Activated CD4-positive, alpha-beta T cell treated with anti-CD3 and anti-CD28 coated beads for 36 hours (primary cell): ENCODE data around the gene BAK1. TPM values are rescaled to one million over a fixed set of nuclear protein-coding genes. Genes with fewer than 3 reads are reported as not detected.

Experiments used
- ATAC-seq: fragments of 200-7000 bp; cut with Tn5 transposase; one replicate; pipeline ENCODE4 v1.10.0; 2021; ENCODE audit warnings: mild to moderate bottlenecking, moderate library complexity
- CTCF ChIA-PET: fragments of 350-600 bp; sonication (Branson Sonifier 250); formaldehyde crosslinking; loops from one replicate; lab custom pipeline; 2021; ENCODE audit warnings: antibody characterized with exemption; lab: Charles Lee
- POLR2A ChIA-PET: fragments of 350-600 bp; sonication (Branson Sonifier 250); formaldehyde crosslinking; loops from one replicate; lab custom pipeline; 2021; ENCODE audit warnings: antibody characterized with exemption, inconsistent platforms; lab: Charles Lee
- DNase-seq: peaks from one replicate; pipeline ENCODE4 v3.0.0-alpha.2; 2020
- H3K27ac Mint-ChIP-seq: one replicate; pipeline ENCODE4 v1.8.0; 2021; ENCODE audit warnings: mixed read lengths
- H3K27me3 Mint-ChIP-seq: one replicate; pipeline ENCODE4 v1.8.0; 2021; ENCODE audit warnings: mixed read lengths
- H3K36me3 Mint-ChIP-seq: one replicate; pipeline ENCODE4 v1.8.0; 2021; ENCODE audit warnings: low read depth, mixed read lengths
- H3K4me1 Mint-ChIP-seq: one replicate; pipeline ENCODE4 v1.8.0; 2021; ENCODE audit warnings: mixed read lengths
- H3K4me3 Mint-ChIP-seq: one replicate; pipeline ENCODE4 v1.8.0; 2021; ENCODE audit warnings: mild to moderate bottlenecking, moderate library complexity, mixed read lengths
- H3K9me3 Mint-ChIP-seq: one replicate; pipeline ENCODE4 v1.8.0; 2021; ENCODE audit warnings: low read depth, mixed read lengths
- intact Hi-C, 2 experiments: fragments of 100-400 bp; cut with DNase I in 1 of 2; cut with micrococcal nuclease in 1 of 2; formaldehyde crosslinking; loops; one replicate each; pipeline versions ENCODE4 v1.14.2 to v1.15.1; 2022 to 2024; cut with DNase I, micrococcal nuclease
- total RNA-seq, 2 experiments: library from RNA; stranded (reverse); gene quantifications; one replicate each; pipeline ENCODE4 v1.2.3, GENCODE V29; 2021

The BAK1 gene
- total RNA-seq = 10 to 100 TPM; 37.0 to 43.3 TPM

- intact Hi-C loops = loop anchor here (1.0 to 10.0 kb wide), 8 partner anchors 9 to 1115 kb away; partner anchors contain the start of genes ZBTB9 (in 2 of the 2), ILRUN (in 1 of the 2), KIFC1 (in 1 of the 2) and LEMD2 (in 1 of the 2)
- H3K36me3 Mint-ChIP-seq = peaks cover 32% of the 10 kb centered on the region
- ATAC-seq (peak; percentile 95), DNase-seq (peak; percentile 92)
- CTCF ChIA-PET = interaction anchor here (0.6 to 2.2 kb wide), 13 partner anchors 8 to 238 kb away, joined by 3 to 11 read pairs (median 4); partner anchors contain the start of genes ITPR3 and UQCC2
- H3K4me1 Mint-ChIP-seq = peaks cover 31% of the 10 kb centered on the region
- H3K4me3 Mint-ChIP-seq = peak within 1 kb of the TSS; percentile 95
- H3K27me3 Mint-ChIP-seq = no peaks in the 10 kb centered on the region
- peak within 1 kb of the TSS; percentile 98 for H3K27ac Mint-ChIP-seq
- POLR2A ChIA-PET = interaction anchor here (0.6 to 1.3 kb wide), 4 partner anchors 9 to 303 kb away, joined by 3 to 13 read pairs (median 6); partner anchors contain the start of gene B3GALT4
- no peaks in the 10 kb centered on the region for H3K9me3 Mint-ChIP-seq
Observed at GRCh38 chr6:33579828-33580714, at the start of gene BAK1. Gene BAK1 (minus strand): TSS chr6:33580276. CDS start chr6:33577604, 2,672 bp downstream.

GRCh38 chr6:33628401-33628964, 48.4 kb upstream of the BAK1 start:
- ATAC-seq (no peak), DNase-seq (no peak)
- peaks cover 32% of the 10 kb centered on the region for H3K36me3 Mint-ChIP-seq
- no peaks in the 10 kb centered on the region for H3K27me3 Mint-ChIP-seq
- CTCF ChIA-PET = no interaction called here
- intact Hi-C loops = no loop called here
- H3K4me1 Mint-ChIP-seq = peaks cover 66% of the 10 kb centered on the region
- no peaks in the 10 kb centered on the region for H3K9me3 Mint-ChIP-seq
- H3K27ac Mint-ChIP-seq = no peak overlapping the region
- POLR2A ChIA-PET = no interaction called here
- H3K4me3 Mint-ChIP-seq = no peak overlapping the region

- no peak overlapping the region for H3K4me3 Mint-ChIP-seq
- no peak overlapping the region for H3K27ac Mint-ChIP-seq
- CTCF ChIA-PET = interaction anchor here (1.4 kb wide), 1 partner anchor 83 kb away, joined by 3 read pairs; the partner anchor contains the start of gene UQCC2
- H3K27me3 Mint-ChIP-seq = no peaks in the 10 kb centered on the region
- DNase-seq (peak; percentile 1), ATAC-seq (no peak)
- H3K36me3 Mint-ChIP-seq = peaks cover 32% of the 10 kb centered on the region
- POLR2A ChIA-PET = no interaction called here
- no peaks in the 10 kb centered on the region for H3K9me3 Mint-ChIP-seq
- intact Hi-C loops = no loop called here
- H3K4me1 Mint-ChIP-seq = peaks cover 67% of the 10 kb centered on the region
Observed at GRCh38 chr6:33627876-33628275, 47.8 kb upstream of the BAK1 start.

- ATAC-seq (no peak), DNase-seq (no peak)
- H3K27me3 Mint-ChIP-seq = no peaks in the 10 kb centered on the region
- no peak overlapping the region for H3K4me3 Mint-ChIP-seq
- no peak overlapping the region for H3K27ac Mint-ChIP-seq
- intact Hi-C loops = loop anchor here (5.0 kb wide), 8 partner anchors 38 to 612 kb away; partner anchors contain the start of genes HMGA1 (in 1 of the 2), KIFC1 (in 1 of the 2), LEMD2 (in 1 of the 2) and RPS18 (in 1 of the 2)
- ChIA-PET CTCF (interaction anchor here (0.7 kb wide), 1 partner anchor 74 kb away, joined by 3 read pairs; no protein-coding TSS in a partner anchor), POLR2A (interaction anchor here (0.5 kb wide), 1 partner anchor 113 kb away, joined by 10 read pairs; no protein-coding TSS in a partner anchor)
- peaks cover 59% of the 10 kb centered on the region for H3K4me1 Mint-ChIP-seq
- no peaks in the 10 kb centered on the region for H3K9me3 Mint-ChIP-seq
- peaks cover 23% of the 10 kb centered on the region for H3K36me3 Mint-ChIP-seq
Observed at GRCh38 chr6:33624856-33625255, 44.8 kb upstream of the BAK1 start.

- no peaks in the 10 kb centered on the region for H3K27me3 Mint-ChIP-seq
- intact Hi-C loops = loop anchor here (5.0 kb wide), 8 partner anchors 37 to 613 kb away; partner anchors contain the start of genes HMGA1 (in 1 of the 2), KIFC1 (in 1 of the 2), LEMD2 (in 1 of the 2) and RPS18 (in 1 of the 2)
- POLR2A ChIA-PET = no interaction called here
- H3K4me3 Mint-ChIP-seq = peak overlapping the region; percentile 94
- H3K27ac Mint-ChIP-seq = no peak overlapping the region
- CTCF ChIA-PET = interaction anchor here (0.6 to 1.4 kb wide), 4 partner anchors 17 to 835 kb away, joined by 3 to 4 read pairs (median 3); no protein-coding TSS in a partner anchor
- ATAC-seq = no peak
- H3K36me3 Mint-ChIP-seq = peaks cover 23% of the 10 kb centered on the region
- peaks cover 62% of the 10 kb centered on the region for H3K4me1 Mint-ChIP-seq
- DNase-seq = no peak
- H3K9me3 Mint-ChIP-seq = no peaks in the 10 kb centered on the region
Observed at GRCh38 chr6:33623895-33624381, 43.9 kb upstream of the BAK1 start.

GRCh38 chr6:33622456-33623431, 42.7 kb upstream of the BAK1 start:
- Mint-ChIP-seq H3K36me3 (peaks cover 23% of the 10 kb centered on the region), H3K27me3 (no peaks in the 10 kb centered on the region), H3K4me1 (peaks cover 53% of the 10 kb centered on the region), H3K27ac (peak overlapping the region; percentile 87), H3K4me3 (peak overlapping the region; percentile 94), H3K9me3 (no peaks in the 10 kb centered on the region)
- ATAC-seq = no peak
- peak; percentile 24 for DNase-seq
- POLR2A ChIA-PET = no interaction called here
- intact Hi-C loops = loop anchor here (5.0 kb wide), 8 partner anchors 35 to 615 kb away; partner anchors contain the start of genes HMGA1 (in 1 of the 2), KIFC1 (in 1 of the 2), LEMD2 (in 1 of the 2) and RPS18 (in 1 of the 2)
- CTCF ChIA-PET = interaction anchor here (0.6 to 4.5 kb wide), 10 partner anchors 10 to 323 kb away, joined by 3 to 22 read pairs (median 4); partner anchors contain the start of gene BAK1

GRCh38 chr6:33621711-33622388, 41.8 kb upstream of the BAK1 start:
- ATAC-seq = peak; percentile 36
- peaks cover 23% of the 10 kb centered on the region for H3K36me3 Mint-ChIP-seq
- no peaks in the 10 kb centered on the region for H3K9me3 Mint-ChIP-seq
- DNase-seq = peak; percentile 63
- ChIA-PET POLR2A (interaction anchor here (0.9 kb wide), 1 partner anchor 30 kb away, joined by 5 read pairs; no protein-coding TSS in a partner anchor), CTCF (interaction anchor here (0.6 to 4.5 kb wide), 16 partner anchors 10 to 502 kb away, joined by 3 to 22 read pairs (median 3); partner anchors contain the start of gene BAK1)
- peaks cover 48% of the 10 kb centered on the region for H3K4me1 Mint-ChIP-seq
- intact Hi-C loops = loop anchor here (5.0 kb wide), 8 partner anchors 35 to 615 kb away; partner anchors contain the start of genes HMGA1 (in 1 of the 2), KIFC1 (in 1 of the 2), LEMD2 (in 1 of the 2) and RPS18 (in 1 of the 2)
- peak overlapping the region; percentile 94 for H3K4me3 Mint-ChIP-seq
- no peaks in the 10 kb centered on the region for H3K27me3 Mint-ChIP-seq
- peak overlapping the region; percentile 87 for H3K27ac Mint-ChIP-seq

- ChIA-PET CTCF (interaction anchor here (0.6 to 4.5 kb wide), 13 partner anchors 11 to 192 kb away, joined by 3 to 22 read pairs (median 3); partner anchors contain the start of gene BAK1), POLR2A (interaction anchor here (0.7 to 0.9 kb wide), 3 partner anchors 11 to 42 kb away, joined by 3 to 5 read pairs (median 4); no protein-coding TSS in a partner anchor)
- DNase-seq (peak; percentile 86), ATAC-seq (peak; percentile 85)
- H3K27me3 Mint-ChIP-seq = no peaks in the 10 kb centered on the region
- peak within 1 kb of the TSS; percentile 94 for H3K4me3 Mint-ChIP-seq
- H3K36me3 Mint-ChIP-seq = peaks cover 23% of the 10 kb centered on the region
- H3K4me1 Mint-ChIP-seq = peaks cover 46% of the 10 kb centered on the region
- H3K27ac Mint-ChIP-seq = peak within 1 kb of the TSS; percentile 91
- no peaks in the 10 kb centered on the region for H3K9me3 Mint-ChIP-seq
- intact Hi-C loops = loop anchor here (1.0 to 5.0 kb wide), 9 partner anchors 9 to 616 kb away; partner anchors contain the start of genes HMGA1 (in 1 of the 2), KIFC1 (in 1 of the 2), LEMD2 (in 1 of the 2) and RPS18 (in 1 of the 2)
Observed at GRCh38 chr6:33620856-33621710, 41.0 kb upstream of the BAK1 start, which contains the start of gene ITPR3. Gene ITPR3 (plus strand): TSS chr6:33621322. CDS start chr6:33621603, 281 bp downstream.
